ENCODE data around the gene MUC4.

The MUC4 gene

GRCh38 chr3:195847055-195847950, 35.6 kb upstream of the MUC4 start:
- no peak overlapping the region for H3K4me3 ChIP-seq (IDR thresholded peaks at IDR 0.05; ENCODE audit: insufficient read depth, low read depth, low read length)
- no peak overlapping the region for H2AFZ ChIP-seq (ENCODE audit: low read depth)
- no peak overlapping the region for H3K4me2 ChIP-seq
- no peak overlapping the region for H3K27ac ChIP-seq
- H3K4me1 ChIP-seq (ENCODE audit: low read depth, poor library complexity, severe bottlenecking), result no peaks in the 10 kb centered on the region
- no peaks in the 10 kb centered on the region for H3K79me2 ChIP-seq (ENCODE audit: insufficient read depth, low read depth)
- H3K36me3 ChIP-seq (ENCODE audit: insufficient read depth), result no peaks in the 10 kb centered on the region
- no peak overlapping the region for H3K9ac ChIP-seq
- no peaks in the 10 kb centered on the region for H4K20me1 ChIP-seq (ENCODE audit: insufficient read depth)
- TF ChIP-seq CTCF (conservative IDR thresholded peaks at IDR 0.05; ENCODE audit: low read depth, low read length), result no peak
- no peaks in the 10 kb centered on the region; the same call in 1 of the 2 replicates for H3K27me3 ChIP-seq (ENCODE audit: insufficient read depth, low read depth)

- H3K4me3 ChIP-seq (IDR thresholded peaks at IDR 0.05; ENCODE audit: insufficient read depth, low read depth, low read length), result no peak overlapping the region
- no peaks in the 10 kb centered on the region for H3K79me2 ChIP-seq (ENCODE audit: insufficient read depth, low read depth)
- no peak overlapping the region for H2AFZ ChIP-seq (ENCODE audit: low read depth)
- H3K9ac ChIP-seq, result no peak overlapping the region
- H3K27ac ChIP-seq, result no peak overlapping the region
- H4K20me1 ChIP-seq (ENCODE audit: insufficient read depth), result no peaks in the 10 kb centered on the region
- no peaks in the 10 kb centered on the region for H3K4me1 ChIP-seq (ENCODE audit: low read depth, poor library complexity, severe bottlenecking)
- no peaks in the 10 kb centered on the region for H3K36me3 ChIP-seq (ENCODE audit: insufficient read depth)
- H3K4me2 ChIP-seq, result no peak overlapping the region
- TF ChIP-seq CTCF (conservative IDR thresholded peaks at IDR 0.05; ENCODE audit: low read depth, low read length), result no peak
- no peaks in the 10 kb centered on the region; the same call in 1 of the 2 replicates for H3K27me3 ChIP-seq (ENCODE audit: insufficient read depth, low read depth)
Observed at GRCh38 chr3:195845483-195845882, 33.8 kb upstream of the MUC4 start.

DNA sequence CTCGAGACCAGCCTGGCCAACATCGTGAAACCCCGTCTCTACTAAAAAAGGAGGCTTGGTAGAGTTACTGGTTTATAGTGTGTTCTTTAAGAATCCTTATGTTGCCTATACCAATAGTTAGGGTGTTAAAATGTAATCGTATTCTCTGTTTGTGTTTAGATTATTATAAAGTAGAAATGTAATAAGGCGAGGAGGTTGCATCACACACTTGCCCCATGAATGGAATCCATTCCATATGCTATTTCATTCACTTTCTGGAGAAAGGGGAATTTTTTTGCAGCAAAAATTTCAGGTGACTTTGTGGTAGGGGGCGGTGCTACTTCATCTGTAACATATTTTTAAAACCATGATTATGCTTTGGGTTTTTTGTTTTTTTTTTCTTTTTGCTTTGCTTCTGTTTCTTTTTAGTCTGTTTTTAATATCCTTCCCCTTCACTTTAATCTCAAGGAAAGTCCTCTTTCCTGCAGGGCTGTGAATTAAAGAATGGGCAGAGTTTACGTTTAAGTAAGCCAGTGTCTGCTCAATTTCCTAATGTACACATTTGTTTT, 33.0 kb upstream of the MUC4 start:
- Histone ChIP-seq H3K36me3 (ENCODE audit: insufficient read depth) (no peaks in the 10 kb centered on the region), H3K4me2 (no peak overlapping the region), H3K4me1 (ENCODE audit: low read depth, poor library complexity, severe bottlenecking) (no peaks in the 10 kb centered on the region), H3K79me2 (ENCODE audit: insufficient read depth, low read depth) (no peaks in the 10 kb centered on the region), H2AFZ (ENCODE audit: low read depth) (no peak overlapping the region), H3K4me3 (IDR thresholded peaks at IDR 0.05; ENCODE audit: insufficient read depth, low read depth, low read length) (no peak overlapping the region), H3K27ac (no peak overlapping the region), H4K20me1 (ENCODE audit: insufficient read depth) (no peaks in the 10 kb centered on the region), H3K27me3 (ENCODE audit: insufficient read depth, low read depth) (no peaks in the 10 kb centered on the region; the same call in 1 of the 2 replicates), H3K9ac (no peak overlapping the region)
- TF ChIP-seq CTCF (conservative IDR thresholded peaks at IDR 0.05; ENCODE audit: low read depth, low read length), result no peak

- Histone ChIP-seq H2AFZ (ENCODE audit: low read depth) (no peak overlapping the region), H3K27me3 (ENCODE audit: insufficient read depth, low read depth) (peaks cover 2% of the 10 kb centered on the region; the same call in 1 of the 2 replicates), H3K4me2 (no peak overlapping the region), H3K27ac (no peak overlapping the region), H3K79me2 (ENCODE audit: insufficient read depth, low read depth) (no peaks in the 10 kb centered on the region), H3K36me3 (ENCODE audit: insufficient read depth) (no peaks in the 10 kb centered on the region), H3K4me3 (IDR thresholded peaks at IDR 0.05; ENCODE audit: insufficient read depth, low read depth, low read length) (no peak overlapping the region), H3K4me1 (ENCODE audit: low read depth, poor library complexity, severe bottlenecking) (no peaks in the 10 kb centered on the region), H3K9ac (no peak overlapping the region), H4K20me1 (ENCODE audit: insufficient read depth) (no peaks in the 10 kb centered on the region)
- TF ChIP-seq CTCF (conservative IDR thresholded peaks at IDR 0.05; ENCODE audit: low read depth, low read length), result no peak
Observed at GRCh38 chr3:195839260-195840010, 27.7 kb upstream of the MUC4 start.
